Parathyroid adenoma (tissue), 2 donors: ENCODE results near the gene CUZD1.
"Not testable (repeated sequence)": the region's sequence is repeated elsewhere in the genome, so short reads cannot be mapped to it uniquely, and the experiment has no call there.

Experiments used
- H2AFZ ChIP-seq: fragments of 300-600 bp; sonication (generic); one replicate; pipeline ENCODE4 v1.7.0; 2017; ENCODE audit warnings: antibody characterized with exemption, mild to moderate bottlenecking
- H3K27ac ChIP-seq: fragments of 300-600 bp; sonication (generic); one replicate; pipeline ENCODE4 v1.7.0; 2017
- H3K27me3 ChIP-seq: fragments of 300-600 bp; sonication (generic); one replicate; pipeline ENCODE4 v1.7.0; 2017; ENCODE audit warnings: low read length; ENCODE audit not compliant: control insufficient read depth, insufficient read depth
- H3K36me3 ChIP-seq: fragments of 300-600 bp; sonication (generic); one replicate; pipeline ENCODE4 v1.7.0; 2017; ENCODE audit warnings: low read length; ENCODE audit not compliant: control insufficient read depth, insufficient read depth
- H3K4me1 ChIP-seq: fragments of 300-600 bp; sonication (generic); one replicate; pipeline ENCODE4 v1.7.0; 2017; ENCODE audit warnings: control low read depth
- H3K4me2 ChIP-seq: fragments of 300-600 bp; sonication (generic); one replicate; pipeline ENCODE4 v1.7.0; 2017; ENCODE audit warnings: low read length
- H3K4me3 ChIP-seq: fragments of 300-600 bp; sonication (generic); one replicate; pipeline ENCODE4 v1.7.0; 2017; ENCODE audit warnings: low read depth, low read length
- H3K79me2 ChIP-seq: fragments of 300-600 bp; sonication (generic); one replicate; pipeline ENCODE4 v1.7.0; 2017; ENCODE audit warnings: control low read depth
- H3K9ac ChIP-seq: fragments of 300-600 bp; sonication (generic); one replicate; pipeline ENCODE4 v1.7.0; 2017; ENCODE audit warnings: mild to moderate bottlenecking
- H3K9me3 ChIP-seq: fragments of 300-600 bp; sonication (generic); one replicate; pipeline ENCODE4 v1.7.0; 2017; ENCODE audit warnings: low read length; ENCODE audit not compliant: control insufficient read depth
- TF ChIP-seq, protein P1 (sequence below): fragments of 300-600 bp; sonication (generic); IDR thresholded peaks from one replicate; pipeline ENCODE4 v1.7.0; 2017; ENCODE audit warnings: antibody characterized with exemption, mild to moderate bottlenecking
- donor health status: primary hyperparathyroidism.

CUZD1 gene

DNA sequence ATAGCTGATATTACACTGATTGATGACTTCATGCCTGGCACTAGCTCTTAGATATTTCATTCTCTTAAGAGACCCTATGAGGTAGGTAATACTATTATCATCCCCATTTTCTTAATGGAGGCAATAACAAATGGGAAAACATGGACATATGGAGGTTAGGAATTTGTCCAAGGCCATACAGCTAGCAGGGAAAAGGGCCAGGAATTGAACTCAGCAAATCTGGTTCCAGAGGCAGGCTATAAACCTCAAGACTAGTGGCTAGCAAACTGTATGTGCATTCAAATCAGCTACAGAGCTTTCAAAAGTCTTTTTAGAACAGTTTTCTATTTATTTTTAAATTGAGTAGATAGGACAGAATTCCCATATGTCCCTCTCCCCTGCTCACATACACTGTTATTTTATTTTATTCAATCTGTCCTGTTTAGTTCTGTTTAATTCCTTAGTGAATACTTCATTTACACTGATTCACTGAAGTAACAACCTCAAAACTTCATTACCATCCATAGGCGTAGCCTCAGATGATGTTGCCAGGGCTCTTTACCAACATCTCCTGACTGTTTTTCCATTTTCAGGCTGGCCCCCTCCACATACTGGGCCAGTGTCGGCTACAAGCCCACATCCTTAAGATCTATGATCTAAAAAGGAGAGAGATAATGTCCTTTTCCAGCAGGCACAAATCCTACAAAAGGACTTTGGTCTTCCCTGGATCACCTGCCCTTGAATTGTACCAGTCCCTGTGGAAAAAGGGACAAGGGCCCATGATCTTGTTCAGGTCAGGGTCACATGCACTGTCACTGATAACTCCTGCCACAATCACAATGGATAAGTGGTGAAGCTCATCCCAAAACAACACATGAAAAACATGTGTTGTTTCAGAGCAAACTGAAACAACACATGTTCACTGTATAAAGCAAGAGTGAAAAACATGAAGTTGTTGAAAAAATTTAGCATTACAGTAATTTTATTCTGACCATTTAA, 17.8 kb upstream of the CUZD1 start:
- Histone ChIP-seq H3K4me1 (no peaks in the 10 kb centered on the region), H2AFZ (no peak overlapping the region), H3K4me3 (no peak overlapping the region), H3K79me2 (no peaks in the 10 kb centered on the region), H3K4me2 (no peak overlapping the region), H3K27ac (no peak overlapping the region), H3K36me3 (no peaks in the 10 kb centered on the region), H3K27me3 (no peaks in the 10 kb centered on the region), H3K9me3 (no peaks in the 10 kb centered on the region), H3K9ac (no peak overlapping the region)
- TF ChIP-seq, protein P1, sequence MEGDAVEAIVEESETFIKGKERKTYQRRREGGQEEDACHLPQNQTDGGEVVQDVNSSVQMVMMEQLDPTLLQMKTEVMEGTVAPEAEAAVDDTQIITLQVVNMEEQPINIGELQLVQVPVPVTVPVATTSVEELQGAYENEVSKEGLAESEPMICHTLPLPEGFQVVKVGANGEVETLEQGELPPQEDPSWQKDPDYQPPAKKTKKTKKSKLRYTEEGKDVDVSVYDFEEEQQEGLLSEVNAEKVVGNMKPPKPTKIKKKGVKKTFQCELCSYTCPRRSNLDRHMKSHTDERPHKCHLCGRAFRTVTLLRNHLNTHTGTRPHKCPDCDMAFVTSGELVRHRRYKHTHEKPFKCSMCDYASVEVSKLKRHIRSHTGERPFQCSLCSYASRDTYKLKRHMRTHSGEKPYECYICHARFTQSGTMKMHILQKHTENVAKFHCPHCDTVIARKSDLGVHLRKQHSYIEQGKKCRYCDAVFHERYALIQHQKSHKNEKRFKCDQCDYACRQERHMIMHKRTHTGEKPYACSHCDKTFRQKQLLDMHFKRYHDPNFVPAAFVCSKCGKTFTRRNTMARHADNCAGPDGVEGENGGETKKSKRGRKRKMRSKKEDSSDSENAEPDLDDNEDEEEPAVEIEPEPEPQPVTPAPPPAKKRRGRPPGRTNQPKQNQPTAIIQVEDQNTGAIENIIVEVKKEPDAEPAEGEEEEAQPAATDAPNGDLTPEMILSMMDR: no peak

DNA sequence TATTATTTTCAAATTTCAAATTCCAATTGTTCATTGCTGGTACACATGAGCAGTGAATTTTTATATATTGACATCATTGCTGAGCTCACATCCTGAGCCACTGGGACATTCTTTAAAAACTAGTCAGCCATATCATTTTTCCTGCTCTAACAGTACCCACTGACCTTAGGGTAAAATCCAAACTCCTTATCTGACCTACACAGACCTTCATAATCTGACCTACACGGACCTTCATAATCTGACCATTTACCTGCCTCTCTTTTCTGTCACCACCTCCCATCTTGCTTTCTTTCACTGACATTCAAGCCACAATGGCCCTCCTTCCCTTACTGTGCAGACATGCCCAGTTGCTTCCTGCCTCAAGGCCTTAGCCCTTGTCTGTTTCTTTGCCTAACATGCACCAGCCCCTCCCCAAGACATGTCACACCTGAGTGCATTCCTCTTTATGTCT, 16.1 kb upstream of the CUZD1 start:
- H3K4me1 ChIP-seq: no peaks in the 10 kb centered on the region
- H3K9ac ChIP-seq: no peak overlapping the region
- H3K79me2 ChIP-seq: no peaks in the 10 kb centered on the region
- H3K4me3 ChIP-seq: no peak overlapping the region
- no peaks in the 10 kb centered on the region for H3K27me3 ChIP-seq
- no peak overlapping the region for H3K4me2 ChIP-seq
- no peak overlapping the region for H2AFZ ChIP-seq
- H3K9me3 ChIP-seq: no peaks in the 10 kb centered on the region
- H3K27ac ChIP-seq: no peak overlapping the region
- TF ChIP-seq, protein P1: no peak
- H3K36me3 ChIP-seq: no peaks in the 10 kb centered on the region

DNA sequence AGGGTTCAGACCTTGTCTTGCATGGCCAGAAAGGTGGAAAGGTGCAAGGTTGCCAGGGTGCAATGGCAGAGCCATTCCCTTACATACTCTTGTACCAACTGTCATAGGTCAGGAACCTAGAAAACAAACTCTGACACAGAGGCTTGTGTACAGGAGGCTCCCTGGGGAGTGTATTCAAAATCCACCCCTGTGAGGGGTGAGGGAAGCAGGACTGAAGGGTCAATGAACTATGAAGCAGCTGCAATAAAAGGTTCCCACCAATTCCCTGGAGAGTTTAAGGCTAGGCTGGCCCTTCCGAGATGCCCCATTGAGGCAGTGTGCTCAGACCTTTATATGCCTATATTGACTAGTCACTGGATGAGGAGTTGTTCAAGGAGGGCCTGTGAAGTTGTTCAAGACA, 13.9 kb upstream of the CUZD1 start:
- Histone ChIP-seq H3K36me3 (no peaks in the 10 kb centered on the region), H3K27ac (no peak overlapping the region), H3K4me3 (no peak overlapping the region), H3K4me2 (no peak overlapping the region), H3K4me1 (no peaks in the 10 kb centered on the region), H2AFZ (no peak overlapping the region), H3K9ac (no peak overlapping the region), H3K27me3 (no peaks in the 10 kb centered on the region), H3K9me3 (no peaks in the 10 kb centered on the region), H3K79me2 (no peaks in the 10 kb centered on the region)
- TF ChIP-seq, protein P1: no peak

DNA sequence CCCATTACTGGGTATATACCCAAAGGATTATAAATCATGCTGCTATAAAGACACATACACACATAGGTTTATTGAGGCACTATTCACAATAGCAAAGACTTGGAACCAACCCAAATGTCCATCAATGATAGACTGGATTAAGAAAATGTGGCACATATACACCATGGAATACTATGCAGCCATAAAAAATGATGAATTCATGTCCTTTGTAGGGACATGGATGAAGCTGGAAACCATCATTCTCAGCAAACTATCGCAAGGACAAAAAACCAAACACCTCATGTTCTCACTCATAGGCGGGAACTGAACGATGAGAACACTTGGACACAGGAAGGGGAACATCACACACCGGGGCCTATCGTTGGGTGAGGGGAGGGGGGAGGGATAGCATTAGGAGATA, 12.4 kb upstream of the CUZD1 start:
- H2AFZ ChIP-seq, H3K9ac ChIP-seq, H3K4me1 ChIP-seq: not testable (repeated sequence)

DNA sequence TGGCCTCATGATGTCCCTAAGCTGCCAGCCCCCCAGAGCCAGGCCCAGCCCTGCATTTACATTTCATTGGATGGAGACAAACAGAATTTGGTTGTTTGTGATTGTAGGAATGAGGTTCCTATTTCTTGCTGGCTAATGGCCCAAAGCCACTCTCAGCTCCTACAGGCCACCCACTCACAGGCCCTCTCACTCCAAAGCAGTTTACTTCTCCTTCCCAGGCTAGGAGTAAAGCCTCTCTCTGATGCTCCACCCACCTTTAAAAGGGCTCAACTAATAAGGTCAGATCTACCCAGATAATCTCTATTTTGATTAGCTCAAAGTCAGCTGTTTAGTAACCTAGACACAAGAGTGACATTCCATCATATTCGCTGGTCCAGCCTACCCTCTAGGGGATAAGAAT, 11.2 kb upstream of the CUZD1 start:
- no peak overlapping the region for H3K4me3 ChIP-seq

More for the DNA sequence above, 12.4 kb upstream of the CUZD1 start:
- not testable (repeated sequence) for H3K4me3 ChIP-seq, H3K4me2 ChIP-seq, H3K9me3 ChIP-seq, H3K36me3 ChIP-seq, H3K79me2 ChIP-seq, H3K27me3 ChIP-seq, H3K27ac ChIP-seq

More for the DNA sequence above, 11.2 kb upstream of the CUZD1 start:
- Histone ChIP-seq H3K36me3 (no peaks in the 10 kb centered on the region), H3K9ac (no peak overlapping the region), H2AFZ (no peak overlapping the region), H3K4me1 (no peaks in the 10 kb centered on the region), H3K27me3 (no peaks in the 10 kb centered on the region), H3K9me3 (no peaks in the 10 kb centered on the region), H3K27ac (no peak overlapping the region), H3K4me2 (no peak overlapping the region), H3K79me2 (no peaks in the 10 kb centered on the region)
- TF ChIP-seq, protein P1: no peak
